HG03521 (cell line): ENCODE measurements around the gene PSMD3.

ENCODE experiments used
- ATAC-seq: cut with Tn5 transposase; IDR thresholded peaks from one replicate; pipeline ENCODE4 v1.9.1; 2021; ENCODE audit warnings: mild to moderate bottlenecking, moderate library complexity; ENCODE audit not compliant: unreplicated experiment

The PSMD3 gene

GRCh38 chr17:40020146-40020545 lies 39.5 kb downstream of the PSMD3 start:
- ATAC-seq, result no peak

GRCh38 chr17:40021451-40021971 lies 40.9 kb downstream of the PSMD3 start:
- ATAC-seq, result no peak

GRCh38 chr17:40022497-40022896 lies 41.9 kb downstream of the PSMD3 start:
- no peak for ATAC-seq

GRCh38 chr17:40022961-40023541 lies 42.4 kb downstream of the PSMD3 start:
- ATAC-seq, result no peak

GRCh38 chr17:40023590-40024292 lies 43.1 kb downstream of the PSMD3 start:
- no peak for ATAC-seq

GRCh38 chr17:40024901-40025300 lies 44.3 kb downstream of the PSMD3 start:
- ATAC-seq, result no peak

- no peak for ATAC-seq
Measured at GRCh38 chr17:40025559-40025958, 45.0 kb downstream of the PSMD3 start.

GRCh38 chr17:40025991-40026815 lies 45.6 kb downstream of the PSMD3 start:
- ATAC-seq, result no peak

GRCh38 chr17:40026816-40027613 lies 46.4 kb downstream of the PSMD3 start:
- no peak for ATAC-seq

GRCh38 chr17:40027614-40028012 lies 47.0 kb downstream of the PSMD3 start:
- no peak for ATAC-seq

- no peak for ATAC-seq
Measured at GRCh38 chr17:40028595-40028994, 48.0 kb downstream of the PSMD3 start.

- no peak for ATAC-seq
Measured at GRCh38 chr17:40031706-40032105, 51.1 kb downstream of the PSMD3 start.

GRCh38 chr17:40032322-40033320 lies 52.0 kb downstream of the PSMD3 start:
- ATAC-seq, result no peak

GRCh38 chr17:40033339-40033738 lies 52.7 kb downstream of the PSMD3 start:
- no peak for ATAC-seq

- no peak for ATAC-seq
Measured at GRCh38 chr17:40034426-40035161, 54.0 kb downstream of the PSMD3 start.

GRCh38 chr17:40035162-40035559 lies 54.6 kb downstream of the PSMD3 start:
- no peak for ATAC-seq

- no peak for ATAC-seq
Measured at GRCh38 chr17:40038882-40039513, 58.4 kb downstream of the PSMD3 start.

- no peak for ATAC-seq
Measured at GRCh38 chr17:40041196-40041595, 60.6 kb downstream of the PSMD3 start.
